Motor neuron (in vitro differentiated cells): Measurements from ENCODE around the gene PLEKHH1. TPM values are rescaled to one million over a fixed set of nuclear protein-coding genes. Genes with fewer than 3 reads are reported as not detected.

ENCODE experiments used
- ATAC-seq, 8 experiments: fragments of 200-7000 bp; cut with Tn5 transposase; replicated peaks in 6 of 8; 2 replicates each; pipeline ENCODE4 v1.8.0; 2021; ENCODE audit warnings: mild to moderate bottlenecking in 8 of 8, moderate library complexity in 8 of 8
- H3K27ac ChIP-seq, 2 donors: fragments of 250-450 bp; sonication (Bioruptor Pico); 2 replicates each; pipeline ENCODE4 v1.9.0; 2021; ENCODE audit warnings: antibody characterized with exemption in 2 of 2, mild to moderate bottlenecking in 2 of 2, moderate library complexity in 1 of 2
- H3K4me1 ChIP-seq, 2 donors: fragments of 250-450 bp; sonication (Bioruptor Pico); replicated peaks in 1 of 2; 2 replicates each; pipeline ENCODE4 v1.6.1; 2021; ENCODE audit warnings: antibody characterized with exemption in 2 of 2, mild to moderate bottlenecking in 2 of 2, moderate library complexity in 1 of 2
- H3K4me3 ChIP-seq, 5 donors: fragments of 250-450 bp; sonication (Bioruptor Pico); 2 replicates each; pipeline ENCODE4 v1.9.0; 2021; ENCODE audit warnings: antibody characterized with exemption in 5 of 5, mild to moderate bottlenecking in 5 of 5, moderate library complexity in 4 of 5
- WGBS, 10 experiments: fragments of 450-650 bp; shearing (Covaris generic); methylation state at CpG; one replicate each; pipeline ENCODE4 v1.0.0; 2022; 5-methylcytosine and 5-hydroxymethylcytosine counted together
- in situ Hi-C, 9 experiments: fragments of 400-800 bp; cut with MboI; loops; one replicate each; pipeline ENCODE4 v1.15.0; 2021; ENCODE audit warnings: low sequenced_read_pairs in 9 of 9, low pct_unique_long_range_greater_than_20kb in 2 of 9; ENCODE audit not compliant: unreplicated experiment in 9 of 9
- total RNA-seq, 8 experiments: library from RNA; unstranded; fragments of 300-600 nt; gene quantifications; 2 replicates each; pipeline versions ENCODE4 v1.2.3 to v1.2.4, GENCODE V29; 2022

PLEKHH1 gene
- total RNA-seq: 10 to 100 TPM in 1 of 8 experiments, 1 to 10 TPM in 7; 1.2 to 11.2 (median 6.0) TPM

DNA sequence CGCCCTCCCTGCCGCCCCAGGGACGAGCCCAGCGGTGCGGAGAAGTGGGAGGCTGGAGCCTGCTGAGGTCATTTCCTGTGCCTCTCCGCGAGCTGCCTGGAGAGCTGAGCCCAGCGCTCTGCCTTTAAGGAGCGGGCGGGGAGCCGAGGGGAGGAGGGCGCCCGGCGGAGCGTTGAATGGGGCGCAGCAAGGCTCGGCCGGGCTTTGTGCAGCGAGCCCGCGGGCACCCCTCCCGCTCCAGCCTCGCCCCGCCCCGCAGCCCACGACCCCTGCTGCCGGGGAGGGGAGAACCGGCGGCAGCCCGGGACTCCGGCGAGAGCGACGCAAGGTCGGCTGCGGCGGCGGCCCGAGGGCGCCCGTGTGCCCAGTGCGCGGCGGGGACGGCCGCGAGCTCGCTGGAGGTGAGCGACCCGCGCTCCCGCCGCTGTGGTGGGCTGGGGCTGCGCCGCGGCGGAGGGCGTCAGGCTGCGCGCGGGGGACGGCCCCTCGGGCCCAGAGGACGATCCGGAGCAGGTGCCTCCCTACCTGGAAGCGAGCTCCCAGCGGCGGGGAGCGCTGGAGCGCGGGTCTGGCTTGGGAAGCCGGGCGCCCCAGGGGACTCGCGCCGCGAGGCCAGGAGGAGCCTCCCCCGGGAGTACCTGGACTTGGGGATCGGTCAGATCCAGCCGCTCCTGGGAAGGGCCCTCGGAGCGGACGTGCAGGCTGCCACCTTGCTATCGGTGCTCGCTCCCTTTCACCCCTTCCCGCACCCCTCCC, at the start of gene PLEKHH1:
TSS of gene PLEKHH1 (plus strand) at position 293 of the 756 bp plus-strand sequence. CDS start 8,578 bp downstream, outside the sequence.
- Histone ChIP-seq H3K4me3 (peak within 1 kb of the TSS; percentile 54 to 99 (median 84)), H3K4me1 (no peaks in the 10 kb centered on the region), H3K27ac (peak within 1 kb of the TSS in 1 of 2 donors; percentile 28)
- in situ Hi-C loops: no loop called here
- peak; percentile 90 to 99 (median 94) for ATAC-seq
- 0 to 20% (median 0%) methylated on average over 1 to 3 of the region's 86 CpGs; no CpG with 5 or more reads in 6 of the 10 experiments for WGBS, 10 experiments

DNA sequence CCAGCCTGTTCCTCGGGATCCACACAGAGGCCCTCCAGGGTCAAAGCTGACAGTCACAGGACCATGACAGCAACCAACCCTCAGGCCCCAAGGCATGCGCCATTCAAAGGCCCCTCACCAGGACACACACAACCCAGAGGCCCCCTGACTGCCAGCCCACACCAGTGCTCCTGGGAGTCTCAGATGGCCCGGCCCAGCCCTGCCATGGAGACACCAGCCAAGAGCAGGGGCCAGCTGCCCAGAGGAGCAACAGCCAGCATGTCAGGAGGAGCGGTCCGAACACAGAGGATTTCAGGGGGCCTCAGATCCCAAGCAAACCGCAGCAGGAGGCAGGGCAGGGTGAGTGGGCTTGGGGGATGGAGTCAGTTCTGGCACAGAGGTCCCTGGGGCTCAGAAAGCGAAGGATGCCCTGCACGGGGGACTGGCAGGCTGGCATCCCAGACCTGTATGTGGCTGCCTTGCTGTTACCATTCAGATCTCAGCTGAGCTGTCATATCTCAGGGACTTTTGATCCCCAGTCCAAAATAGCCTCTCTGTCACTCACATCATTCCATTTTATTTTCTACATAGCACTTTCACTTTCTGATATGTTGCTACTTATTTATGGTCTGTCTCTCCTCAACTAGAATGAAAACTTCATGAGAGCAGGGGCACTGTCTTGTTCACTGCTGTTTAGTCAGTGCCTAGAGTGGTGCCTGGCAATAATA, 49.4 kb upstream of the PLEKHH1 start:
- H3K4me1 ChIP-seq: no peaks in the 10 kb centered on the region
- 33 to 86% (median 61%) methylated on average over 1 to 5 of the region's 8 CpGs; no CpG with 5 or more reads in 3 of the 10 experiments for WGBS, 10 experiments
- ATAC-seq: peak in 1 of 8 experiments; percentile 54
- H3K4me3 ChIP-seq: no peak overlapping the region
- in situ Hi-C loops: no loop called here
- H3K27ac ChIP-seq: no peak overlapping the region

DNA sequence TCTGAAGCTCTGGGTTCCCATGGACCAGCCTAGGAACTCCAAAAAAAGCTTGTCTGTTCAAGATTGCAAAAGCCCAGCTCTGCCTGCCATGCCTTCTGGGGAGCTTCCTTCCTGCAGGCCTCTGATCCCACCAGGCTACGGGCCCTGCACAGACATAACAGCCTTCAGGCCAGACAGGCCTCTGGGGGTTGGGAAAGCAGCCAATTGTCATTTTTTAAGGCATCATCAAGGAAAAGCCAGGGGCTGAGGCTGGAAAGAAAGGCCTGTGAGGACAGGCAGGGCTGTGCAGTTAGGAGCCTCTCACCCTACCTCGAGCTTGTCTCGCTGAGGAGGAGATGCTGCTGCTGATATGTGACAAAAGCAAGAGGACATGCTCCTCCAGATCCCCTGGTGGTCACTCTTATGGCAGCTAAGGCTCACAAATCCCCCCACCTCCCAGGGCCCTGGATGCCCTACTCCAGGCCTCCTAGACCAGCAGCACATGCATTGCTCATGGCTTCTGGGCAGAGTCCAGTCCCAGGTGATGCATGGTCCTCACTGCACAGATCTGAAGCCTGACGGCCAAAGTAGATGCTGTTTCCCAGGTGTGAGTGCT, 47.5 kb upstream of the PLEKHH1 start:
- 80 to 100% (median 83%) methylated on average over 1 to 4 of the region's 4 CpGs; no CpG with 5 or more reads in 6 of the 10 experiments for WGBS, 10 experiments
- H3K27ac ChIP-seq: no peak overlapping the region
- H3K4me1 ChIP-seq: no peaks in the 10 kb centered on the region
- ATAC-seq: no peak
- H3K4me3 ChIP-seq: no peak overlapping the region
- in situ Hi-C loops: no loop called here

DNA sequence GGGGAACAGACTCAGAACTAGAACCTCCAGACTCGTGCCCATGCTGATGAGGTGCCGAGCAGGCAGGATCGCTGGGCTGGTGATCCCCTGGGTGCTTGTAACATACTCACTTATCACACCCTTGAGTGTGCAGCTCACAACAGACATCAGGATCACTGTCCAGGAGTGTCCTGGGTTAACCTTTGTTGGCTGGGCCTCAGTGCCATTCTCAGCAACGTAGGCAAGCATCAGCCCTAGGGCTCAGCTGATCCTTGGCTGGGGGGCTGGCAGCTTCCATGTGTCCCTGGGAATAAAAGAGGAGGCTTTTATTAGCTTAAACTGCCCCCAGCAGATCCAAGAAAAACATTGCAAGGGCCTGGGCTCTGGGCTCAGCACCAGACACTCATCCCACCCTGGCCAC, 46.2 kb upstream of the PLEKHH1 start:
- ATAC-seq: no peak
- whole genome bisulfite sequencing, 10 experiments: 73 to 100% (median 75%) methylated on average over 1 to 3 of the region's 4 CpGs; no CpG with 5 or more reads in 7 of the 10 experiments
- in situ Hi-C loops: no loop called here
- Histone ChIP-seq H3K27ac (no peak overlapping the region), H3K4me3 (no peak overlapping the region), H3K4me1 (peaks cover 0 to 5% of the 10 kb centered on the region in 2 donors)

DNA sequence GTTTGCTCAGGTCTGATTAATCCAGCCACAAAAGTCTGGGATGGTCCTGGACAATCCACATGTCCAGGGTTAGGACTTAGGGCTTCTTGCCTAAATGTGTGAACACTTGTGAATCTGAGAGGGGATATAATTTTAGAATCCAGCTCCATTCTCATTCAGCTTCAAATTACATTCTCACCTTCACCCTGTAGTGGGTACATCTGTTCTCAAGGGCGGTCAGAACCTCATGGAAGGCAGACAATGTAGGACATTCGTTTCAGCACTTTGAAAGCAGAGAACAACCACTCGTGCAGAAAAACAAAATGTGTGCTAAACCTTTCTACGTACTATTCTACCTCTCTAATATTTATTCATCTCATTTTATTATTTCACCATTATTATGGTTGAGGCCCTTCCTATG, 45.8 kb upstream of the PLEKHH1 start:
- WGBS, 10 experiments: 60 to 100% (median 86%) methylated on average over 1 to 4 of the region's 4 CpGs; no CpG with 5 or more reads in 1 of the 10 experiments
- H3K4me1 ChIP-seq: peaks cover 0 to 6% of the 10 kb centered on the region in 2 donors
- H3K4me3 ChIP-seq: no peak overlapping the region
- no peak for ATAC-seq
- in situ Hi-C loops: no loop called here
- H3K27ac ChIP-seq: no peak overlapping the region

DNA sequence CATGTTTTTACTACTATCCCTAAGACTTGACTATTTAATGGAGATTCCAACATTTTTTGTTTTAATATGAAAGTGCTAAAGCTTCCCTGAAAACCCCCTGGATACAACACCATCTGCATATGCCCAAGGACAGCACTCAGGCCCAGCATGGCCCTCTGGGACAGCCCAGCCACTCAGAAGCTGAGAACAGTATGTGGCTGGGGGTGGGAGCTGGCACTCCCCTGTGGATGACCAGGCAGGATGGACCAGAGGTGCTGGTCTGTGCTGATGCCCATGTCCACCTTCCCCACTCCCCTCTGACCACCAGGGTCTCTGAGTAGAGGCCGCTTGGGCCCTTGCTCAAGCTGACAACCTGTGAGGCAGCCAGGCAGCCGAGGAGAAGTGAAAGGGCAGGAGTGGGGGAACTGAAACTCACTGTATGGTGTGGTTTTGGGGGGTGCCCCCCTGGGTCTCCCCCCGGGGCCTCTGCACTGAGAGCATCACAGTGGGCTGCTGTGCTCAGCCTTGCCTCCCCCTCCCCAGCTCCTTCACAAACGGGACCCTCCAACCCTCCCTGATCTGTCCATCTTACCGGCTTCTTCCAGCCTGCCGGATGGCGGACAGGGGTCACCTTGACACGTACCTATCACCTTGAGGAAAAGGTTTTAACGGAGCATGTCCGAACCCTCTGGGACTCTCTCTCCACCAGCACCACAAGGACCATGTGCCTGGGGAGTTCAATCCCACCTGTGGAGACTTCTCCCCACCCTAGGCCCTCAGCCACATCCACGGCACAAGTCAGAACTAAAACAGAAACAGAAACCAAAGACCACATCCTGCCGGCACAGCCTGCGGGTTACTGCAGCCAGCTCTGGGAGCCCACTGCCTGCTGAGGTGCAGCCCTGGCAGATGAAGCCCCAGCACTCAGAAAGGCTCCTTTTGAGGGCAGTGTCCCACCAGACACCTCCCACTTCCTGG, 44.9 kb upstream of the PLEKHH1 start, which contains the start of gene TMEM229B:
TSS of gene TMEM229B (minus strand) at position 785 of the 957 bp plus-strand sequence. CDS start 14,798 bp downstream, outside the sequence.
- WGBS, 10 experiments: 40 to 95% (median 87%) methylated on average over 2 to 4 of the region's 13 CpGs; no CpG with 5 or more reads in 6 of the 10 experiments
- peak in 1 of 8 experiments; percentile 18 for ATAC-seq
- in situ Hi-C loops: no loop called here
- H3K27ac ChIP-seq: no peak within 1 kb of the TSS
- H3K4me1 ChIP-seq: peaks cover 0 to 6% of the 10 kb centered on the region in 2 donors
- no peak within 1 kb of the TSS for H3K4me3 ChIP-seq

DNA sequence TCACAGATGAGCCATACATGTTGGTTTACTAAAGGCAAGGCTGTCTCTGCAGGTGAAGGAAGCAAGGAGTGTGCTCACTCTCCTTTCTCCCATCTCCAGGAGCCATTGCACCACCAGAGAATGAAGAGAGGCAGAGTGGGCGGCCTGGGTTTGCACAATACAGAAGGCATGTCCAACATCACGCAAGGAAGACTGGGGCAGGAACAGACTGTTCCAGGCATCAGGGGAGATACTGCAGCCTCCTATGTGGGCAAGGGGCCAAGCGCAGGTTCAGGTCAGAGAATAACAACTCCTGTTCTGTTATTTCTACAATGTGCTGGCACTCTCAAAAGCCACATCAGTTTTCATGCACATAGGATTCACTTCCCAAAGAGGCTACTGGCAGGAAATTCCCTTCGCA, 42.9 kb upstream of the PLEKHH1 start:
- no peak for ATAC-seq

DNA sequence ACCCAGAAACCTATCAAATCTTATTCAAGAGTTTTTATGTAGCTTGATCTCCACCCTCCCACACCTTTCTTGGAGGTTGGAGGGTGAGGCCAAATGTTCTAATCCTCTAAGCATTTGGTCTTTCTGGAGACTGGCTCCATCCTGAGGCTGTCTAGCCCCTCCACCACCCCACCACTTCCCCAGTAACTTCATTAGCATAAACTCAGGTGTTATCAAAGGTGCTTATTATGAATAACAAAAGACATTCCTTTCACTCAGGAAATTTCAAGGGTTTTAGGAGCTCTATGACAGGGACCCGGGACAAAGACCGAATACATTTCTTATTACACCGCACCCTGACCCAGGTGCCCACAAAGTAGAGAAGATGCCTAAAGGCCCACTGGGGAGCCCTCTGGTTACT, 41.8 kb upstream of the PLEKHH1 start:
- H3K27ac ChIP-seq: no peak overlapping the region
- peaks cover 0 to 6% of the 10 kb centered on the region in 2 donors for H3K4me1 ChIP-seq
- in situ Hi-C loops: no loop called here
- no peak for ATAC-seq
- H3K4me3 ChIP-seq: no peak overlapping the region
- WGBS, 10 experiments: 20 to 100% (median 85%) methylated on average over 1 to 3 of the region's 3 CpGs; no CpG with 5 or more reads in 4 of the 10 experiments

More for the DNA sequence above, 42.9 kb upstream of the PLEKHH1 start:
- Histone ChIP-seq H3K4me3 (no peak overlapping the region), H3K27ac (no peak overlapping the region), H3K4me1 (peaks cover 0 to 6% of the 10 kb centered on the region in 2 donors)
- 61 to 100% (median 80%) methylated on average over 1 to 3 of the region's 4 CpGs; no CpG with 5 or more reads in 4 of the 10 experiments for WGBS, 10 experiments
- in situ Hi-C loops: no loop called here

DNA sequence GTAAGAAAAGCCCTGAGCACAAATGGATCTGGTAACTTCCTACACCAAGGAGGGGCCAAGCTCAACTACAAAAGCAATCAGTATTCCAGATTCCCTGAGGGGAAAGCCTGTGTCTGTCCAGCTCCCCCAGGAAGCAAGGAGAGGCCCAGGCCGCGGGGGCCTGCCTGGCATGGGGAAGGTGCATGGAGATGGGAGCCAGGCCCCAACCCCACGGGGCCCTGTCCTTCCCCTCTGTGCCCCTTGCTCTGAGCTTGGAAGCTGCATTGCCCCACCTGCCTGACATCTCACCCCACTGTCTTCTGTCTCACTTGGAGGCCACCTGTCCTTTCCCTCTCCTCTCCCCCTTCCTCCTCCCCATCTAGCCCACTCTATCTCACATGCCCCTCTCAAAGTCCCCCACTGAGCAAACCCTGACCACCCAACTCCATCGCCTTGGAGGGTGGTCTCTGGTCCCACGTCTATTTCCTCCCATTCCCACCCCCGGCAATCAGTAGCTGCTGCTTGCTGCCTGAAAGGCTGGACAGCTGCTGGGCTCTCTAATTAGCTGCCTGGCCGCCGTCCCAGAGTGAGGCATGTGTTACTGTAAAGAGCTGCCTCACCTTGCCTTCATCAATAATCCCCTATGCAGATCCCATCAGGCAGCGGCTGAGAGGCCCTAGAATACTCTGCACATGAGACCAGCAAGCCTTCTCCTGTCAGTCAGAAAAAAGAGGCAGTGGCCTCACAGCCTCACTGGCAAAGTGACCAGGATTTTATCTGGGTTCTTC, 41.2 kb upstream of the PLEKHH1 start:
- ATAC-seq: peak; percentile 67 to 99 (median 84)
- 0 to 70% (median 0%) methylated on average over 1 to 2 of the region's 9 CpGs; no CpG with 5 or more reads in 7 of the 10 experiments for WGBS, 10 experiments
- Histone ChIP-seq H3K27ac (peak overlapping the region in 1 of 2 donors; percentile 43), H3K4me1 (peaks cover 0 to 6% of the 10 kb centered on the region in 2 donors), H3K4me3 (no peak overlapping the region)
- in situ Hi-C loops: no loop called here

DNA sequence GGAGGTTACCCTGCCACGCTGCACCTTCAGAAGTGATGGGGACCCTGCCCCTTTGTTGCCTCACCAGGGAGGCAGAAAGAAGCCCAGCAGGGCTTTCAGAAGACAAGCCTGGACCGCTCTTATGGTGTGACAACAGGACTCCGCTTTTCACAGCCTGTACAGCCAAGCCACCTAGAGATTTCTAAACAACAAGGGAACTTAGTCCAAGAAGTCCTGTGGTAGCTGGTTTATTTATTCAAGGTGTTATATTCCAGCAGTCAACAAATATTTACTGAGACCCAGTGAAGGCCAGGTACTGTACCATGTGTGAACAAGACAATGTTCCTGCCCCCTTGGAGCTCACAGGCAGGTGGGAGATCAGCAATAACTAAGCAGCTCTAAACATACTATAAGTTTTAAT, 40.6 kb upstream of the PLEKHH1 start:
- in situ Hi-C loops: no loop called here
- ATAC-seq: no peak
- Histone ChIP-seq H3K27ac (peak overlapping the region in 1 of 2 donors; percentile 43), H3K4me3 (no peak overlapping the region), H3K4me1 (peaks cover 0 to 6% of the 10 kb centered on the region in 2 donors)
- WGBS, 10 experiments: 55 to 100% (median 83%) methylated on average over 1 to 2 of the region's 3 CpGs; no CpG with 5 or more reads in 3 of the 10 experiments

DNA sequence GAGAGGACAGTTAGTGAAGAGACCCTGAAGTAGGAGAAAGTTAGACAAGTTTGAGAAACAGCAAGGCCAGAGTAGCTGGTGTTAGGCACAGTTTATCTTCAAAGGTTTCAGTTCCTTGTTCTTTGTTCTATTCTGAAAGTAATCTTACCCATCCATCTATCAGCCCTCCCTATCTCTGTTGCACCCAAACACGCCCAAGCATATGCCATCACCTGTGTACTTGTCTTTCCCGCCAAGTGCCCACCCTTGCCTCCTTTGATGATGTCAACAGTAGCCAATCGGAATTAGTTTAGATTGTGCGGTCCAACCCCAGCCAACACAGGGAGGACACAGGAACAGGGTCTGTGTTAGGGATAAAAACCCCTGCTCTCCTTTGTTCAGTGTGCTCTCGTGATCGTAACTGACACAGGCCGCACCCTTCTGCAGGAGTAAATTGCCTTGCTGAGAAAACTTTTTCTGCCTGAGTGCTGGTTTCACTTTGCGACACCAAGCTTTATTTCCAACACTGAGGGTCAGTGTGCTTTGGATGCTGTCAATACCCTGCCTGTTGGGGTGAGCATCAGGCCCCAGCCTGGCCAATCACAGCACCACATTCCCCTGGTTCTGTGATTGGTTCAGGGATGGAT, 39.9 kb upstream of the PLEKHH1 start:
- ATAC-seq: no peak
- WGBS, 10 experiments: 84 to 100% (median 100%) methylated on average over 1 to 6 of the region's 8 CpGs; no CpG with 5 or more reads in 4 of the 10 experiments
- H3K27ac ChIP-seq: no peak overlapping the region
- in situ Hi-C loops: no loop called here
- H3K4me1 ChIP-seq: peaks cover 0 to 6% of the 10 kb centered on the region in 2 donors
- H3K4me3 ChIP-seq: no peak overlapping the region
